Breast epithelium (tissue), 3 donors: Measurements from ENCODE around the gene CXXC4.

Source experiments
- POLR2A ChIP-seq: fragments of 450-650 bp; IDR thresholded peaks from one replicate; pipeline ENCODE4 v1.6.1; 2016; ENCODE audit warnings: antibody characterized with exemption, mild to moderate bottlenecking, moderate library complexity
- POLR2AphosphoS5 ChIP-seq, 3 donors: sonication (generic); formaldehyde crosslinking; IDR thresholded peaks; one replicate each; pipeline ENCODE4 v1.6.1; 2017; ENCODE audit warnings: antibody characterized with exemption in 3 of 3

GRCh38 chr4:104508224-104508623 is 13.5 kb upstream of the CXXC4 start:
- no peak for TF ChIP-seq POLR2AphosphoS5 (IDR thresholded peaks at IDR 0.05)
- TF ChIP-seq POLR2A, result no peak
